Measurements from ENCODE around the gene CHIC2. TPM values are rescaled to one million over a fixed set of nuclear protein-coding genes. Genes with fewer than 3 reads are reported as not detected.
"Not testable (repeated sequence)": the region's sequence is repeated elsewhere in the genome, so short reads cannot be mapped to it uniquely, and the experiment has no call there.

Gene CHIC2
- total RNA-seq, 1 experiment from 2014 or later = 52.3 TPM

- DNase-seq = no peak
- no peak overlapping the region for H3K27ac ChIP-seq (ENCODE audit: low read length)
- no peaks in the 10 kb centered on the region for H3K9me2 ChIP-seq (replicated peaks; ENCODE audit: low read length)
- CTCF ChIA-PET = no interaction called here
- no peaks in the 10 kb centered on the region for H3K9me3 ChIP-seq (ENCODE audit: low read length)
- H3K4me3 ChIP-seq (ENCODE audit: low read length) = no peak overlapping the region
- H3K9ac ChIP-seq (ENCODE audit: low read length) = no peak overlapping the region
- no TSS peak for BruUV-seq (replicated peaks)
- TF ChIP-seq EZH2 (IDR thresholded peaks at IDR 0.05; ENCODE audit: low read length, unreplicated experiment) (no peak), EZH2phosphoT487 (IDR thresholded peaks at IDR 0.05; ENCODE audit: borderline replicate concordance, low read length) (no peak), CTCF (conservative IDR thresholded peaks at IDR 0.05; ENCODE audit: low read depth, low read length) (no peak)
- no peaks in the 10 kb centered on the region for H3K27me3 ChIP-seq (ENCODE audit: low read length)
- no peak overlapping the region for H2AFZ ChIP-seq (ENCODE audit: low read length)
- H4K20me1 ChIP-seq (ENCODE audit: low read length) = peaks cover 31% of the 10 kb centered on the region
- intact Hi-C loops (cut with micrococcal nuclease) = no loop called here
- no peak for ATAC-seq
- H3K4me1 ChIP-seq (ENCODE audit: insufficient read depth, low read length) = peaks cover 17% of the 10 kb centered on the region
- H3K79me2 ChIP-seq (ENCODE audit: low read length) = peaks cover 98% of the 10 kb centered on the region
- no peaks in the 10 kb centered on the region for H3K36me3 ChIP-seq (ENCODE audit: low read depth, low read length)
- H3F3A ChIP-seq (ENCODE audit: low read length, unreplicated experiment) = no peaks in the 10 kb centered on the region
- H3K4me2 ChIP-seq (ENCODE audit: low read length) = no peak overlapping the region
- POLR2A ChIA-PET (ENCODE audit: unreplicated experiment) = interaction anchor here (0.9 kb wide), 1 partner anchor 9 kb away, joined by 3 read pairs; no protein-coding TSS in a partner anchor
These were observed 8.0 kb downstream of the CHIC2 start for GRCh38 chr4:54056360-54056759.

DNA sequence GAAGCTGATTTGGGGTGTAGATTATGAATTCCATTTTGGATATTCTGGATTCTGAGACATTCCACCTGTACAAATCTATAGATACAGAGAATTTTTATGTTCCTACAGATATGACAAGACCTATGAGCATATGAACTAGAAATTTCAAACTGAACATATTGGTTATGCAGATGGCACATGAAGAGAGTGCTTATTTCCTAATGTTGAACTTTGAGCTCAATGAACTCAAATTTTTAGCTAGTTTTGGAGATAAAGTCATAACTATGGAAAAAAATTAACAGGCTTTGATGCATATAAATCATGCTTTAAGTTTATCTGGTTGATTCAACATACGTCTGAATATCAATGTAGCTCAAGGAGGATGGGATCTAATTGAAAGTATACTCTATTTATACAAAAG is 8.9 kb downstream of the CHIC2 start:
- POLR2A ChIA-PET (ENCODE audit: unreplicated experiment) = interaction anchor here (0.5 to 0.6 kb wide), 2 partner anchors 20 to 174 kb away, joined by 3 to 11 read pairs; no protein-coding TSS in a partner anchor
- ATAC-seq (no peak), DNase-seq (no peak)
- H3K4me2 ChIP-seq (ENCODE audit: low read length) = no peak overlapping the region
- TF ChIP-seq EZH2 (IDR thresholded peaks at IDR 0.05; ENCODE audit: low read length, unreplicated experiment) (no peak), EZH2phosphoT487 (IDR thresholded peaks at IDR 0.05; ENCODE audit: borderline replicate concordance, low read length) (no peak), CTCF (conservative IDR thresholded peaks at IDR 0.05; ENCODE audit: low read depth, low read length) (no peak)
- CTCF ChIA-PET = interaction anchor here (0.7 kb wide), 1 partner anchor 112 kb away, joined by 3 read pairs; no protein-coding TSS in a partner anchor
- H3K36me3 ChIP-seq (ENCODE audit: low read depth, low read length) = no peaks in the 10 kb centered on the region
- BruUV-seq (replicated peaks) = no TSS peak
- peaks cover 15% of the 10 kb centered on the region for H3K4me1 ChIP-seq (ENCODE audit: insufficient read depth, low read length)
- no peak overlapping the region for H2AFZ ChIP-seq (ENCODE audit: low read length)
- no peaks in the 10 kb centered on the region for H3F3A ChIP-seq (ENCODE audit: low read length, unreplicated experiment)
- no peaks in the 10 kb centered on the region for H3K27me3 ChIP-seq (ENCODE audit: low read length)
- no peak overlapping the region for H3K27ac ChIP-seq (ENCODE audit: low read length)
- H3K9ac ChIP-seq (ENCODE audit: low read length) = no peak overlapping the region
- H3K4me3 ChIP-seq (ENCODE audit: low read length) = no peak overlapping the region
- no peaks in the 10 kb centered on the region for H3K9me2 ChIP-seq (replicated peaks; ENCODE audit: low read length)
- H3K9me3 ChIP-seq (ENCODE audit: low read length) = no peaks in the 10 kb centered on the region
- peaks cover 29% of the 10 kb centered on the region for H4K20me1 ChIP-seq (ENCODE audit: low read length)
- intact Hi-C loops (cut with micrococcal nuclease) = no loop called here
- H3K79me2 ChIP-seq (ENCODE audit: low read length) = peaks cover 96% of the 10 kb centered on the region

DNA sequence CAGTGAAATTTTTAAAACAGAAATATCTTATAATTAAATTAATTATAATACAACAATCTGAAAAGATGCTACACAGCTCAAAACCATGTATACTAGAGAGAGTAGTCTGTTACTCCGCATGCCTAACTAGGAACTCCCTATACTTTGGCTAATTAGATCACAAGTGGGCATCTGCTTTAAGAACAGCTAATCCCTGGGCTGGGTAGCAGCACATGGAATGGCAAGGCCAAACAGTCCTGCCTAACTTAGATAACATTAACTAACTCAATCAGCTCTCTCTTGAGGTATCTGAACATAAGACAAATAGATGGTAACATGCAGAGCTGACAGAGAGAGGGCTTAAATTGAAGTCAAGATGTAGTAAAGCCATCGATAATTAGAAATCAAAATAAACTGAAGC is 9.9 kb downstream of the CHIC2 start:
- TF ChIP-seq EZH2 (IDR thresholded peaks at IDR 0.05; ENCODE audit: low read length, unreplicated experiment) (no peak), EZH2phosphoT487 (IDR thresholded peaks at IDR 0.05; ENCODE audit: borderline replicate concordance, low read length) (no peak), CTCF (conservative IDR thresholded peaks at IDR 0.05; ENCODE audit: low read depth, low read length) (no peak)
- Histone ChIP-seq H3K27me3 (ENCODE audit: low read length) (no peaks in the 10 kb centered on the region), H4K20me1 (ENCODE audit: low read length) (peaks cover 27% of the 10 kb centered on the region; the same call in 1 of the 2 replicates), H3K36me3 (ENCODE audit: low read depth, low read length) (no peaks in the 10 kb centered on the region), H3K4me1 (ENCODE audit: insufficient read depth, low read length) (peaks cover 16% of the 10 kb centered on the region), H3K79me2 (ENCODE audit: low read length) (peaks cover 96% of the 10 kb centered on the region), H2AFZ (ENCODE audit: low read length) (no peak overlapping the region), H3K9me2 (replicated peaks; ENCODE audit: low read length) (no peaks in the 10 kb centered on the region), H3K9ac (ENCODE audit: low read length) (no peak overlapping the region), H3K4me3 (ENCODE audit: low read length) (no peak overlapping the region), H3K9me3 (ENCODE audit: low read length) (no peaks in the 10 kb centered on the region), H3K4me2 (ENCODE audit: low read length) (no peak overlapping the region), H3K27ac (ENCODE audit: low read length) (no peak overlapping the region), H3F3A (ENCODE audit: low read length, unreplicated experiment) (no peaks in the 10 kb centered on the region)
- POLR2A ChIA-PET (ENCODE audit: unreplicated experiment) = no interaction called here
- DNase-seq = no peak
- intact Hi-C loops (cut with micrococcal nuclease) = no loop called here
- CTCF ChIA-PET = interaction anchor here (0.6 kb wide), 1 partner anchor 146 kb away, joined by 4 read pairs; no protein-coding TSS in a partner anchor
- no TSS peak for BruUV-seq (replicated peaks)
- ATAC-seq = no peak

DNA sequence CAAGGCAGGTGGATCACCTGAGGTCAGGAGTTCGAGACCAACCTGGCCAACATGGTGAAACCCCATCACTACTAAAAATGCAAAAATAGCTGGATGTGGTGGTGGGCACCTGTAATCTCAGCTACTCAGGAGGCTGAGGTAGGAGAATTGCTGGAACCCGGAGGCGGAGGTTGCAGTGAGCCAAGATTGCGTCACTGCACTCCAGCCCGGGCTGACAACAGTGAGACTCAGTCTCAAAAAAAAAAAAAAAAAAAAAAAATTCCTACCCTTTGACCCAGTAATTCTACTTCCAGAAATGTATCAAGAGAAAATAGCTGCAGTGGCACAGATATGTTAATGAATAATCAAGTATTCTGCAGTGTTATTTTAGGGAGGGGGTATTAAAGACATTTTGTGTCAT is 11.1 kb downstream of the CHIC2 start:
- H2AFZ ChIP-seq (ENCODE audit: low read length); H3K9me3 ChIP-seq (ENCODE audit: low read length); H3K9ac ChIP-seq (ENCODE audit: low read length); H3K27me3 ChIP-seq (ENCODE audit: low read length); H3K4me3 ChIP-seq (ENCODE audit: low read length); H3K9me2 ChIP-seq (replicated peaks; ENCODE audit: low read length); BruUV-seq (replicated peaks); H3K27ac ChIP-seq (ENCODE audit: low read length); H3F3A ChIP-seq (ENCODE audit: low read length, unreplicated experiment); ATAC-seq; POLR2A ChIA-PET (ENCODE audit: unreplicated experiment); DNase-seq; H3K36me3 ChIP-seq (ENCODE audit: low read depth, low read length); H3K4me2 ChIP-seq (ENCODE audit: low read length); intact Hi-C loops (cut with micrococcal nuclease); CTCF ChIA-PET: not testable (repeated sequence)
- Histone ChIP-seq H3K79me2 (ENCODE audit: low read length) (peaks cover 92% of the 10 kb centered on the region), H3K4me1 (ENCODE audit: insufficient read depth, low read length) (peaks cover 16% of the 10 kb centered on the region), H4K20me1 (ENCODE audit: low read length) (peaks cover 27% of the 10 kb centered on the region; the same call in 1 of the 2 replicates)

Measured in PC-3 (cell line).